Measurements from ENCODE around the gene GPX3.

The GPX3 gene

DNA sequence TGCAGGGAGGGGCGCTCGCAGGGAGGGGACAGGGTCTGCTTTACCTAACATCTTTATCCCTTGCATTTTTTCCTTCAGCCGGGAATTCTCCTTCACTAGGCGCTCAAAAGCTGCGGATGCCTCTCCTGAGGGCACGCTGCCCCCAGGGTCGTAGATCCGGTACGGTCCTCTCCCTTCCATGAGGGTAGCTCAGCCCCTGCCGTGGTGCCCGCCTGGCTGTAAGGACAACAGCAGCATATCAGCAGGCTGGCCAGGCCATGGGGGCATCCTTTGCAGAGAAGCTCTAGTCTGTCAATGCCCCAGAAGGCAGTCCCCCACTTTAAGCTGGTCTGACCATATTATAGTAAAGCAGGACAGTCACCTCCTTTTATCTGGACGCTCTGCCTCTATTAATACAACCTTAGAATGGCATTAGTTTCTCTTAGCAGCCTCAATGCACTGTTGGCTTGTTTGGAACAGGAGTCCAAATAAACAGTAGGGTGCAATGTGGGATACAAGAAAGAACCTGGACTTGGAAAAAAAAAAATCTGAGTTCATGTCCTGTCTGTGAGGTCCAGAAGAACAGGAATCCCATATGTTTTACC is 44.6 kb downstream of the GPX3 start:
- TF ChIP-seq GATA3 (IDR thresholded peaks at IDR 0.05; ENCODE audit: low read depth, low read length) (no peak), GATA2 (IDR thresholded peaks at IDR 0.05; ENCODE audit: low read depth, low read length) (no peak)

DNA sequence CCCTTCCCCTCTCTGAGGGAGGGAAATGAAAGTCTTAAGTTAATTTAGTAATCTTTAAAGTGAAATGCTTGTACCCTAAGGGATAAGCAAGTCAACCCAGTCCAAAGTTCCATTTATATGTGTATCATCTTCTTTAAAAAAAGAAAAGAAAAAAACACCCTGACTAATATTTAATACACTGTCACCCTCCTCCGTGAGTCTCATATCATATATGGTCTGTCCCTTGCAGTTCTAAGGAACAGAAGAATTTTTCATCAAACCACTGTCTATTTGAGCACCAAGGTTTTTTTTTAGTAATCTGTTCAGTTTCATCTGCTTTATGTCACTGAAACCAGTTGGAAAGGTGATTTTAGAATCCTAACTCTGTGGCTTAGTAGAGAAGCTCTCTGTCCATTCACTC is 45.2 kb downstream of the GPX3 start:
- no peak for TF ChIP-seq GATA2 (IDR thresholded peaks at IDR 0.05; ENCODE audit: low read depth, low read length)
- no peak for TF ChIP-seq GATA3 (IDR thresholded peaks at IDR 0.05; ENCODE audit: low read depth, low read length)

DNA sequence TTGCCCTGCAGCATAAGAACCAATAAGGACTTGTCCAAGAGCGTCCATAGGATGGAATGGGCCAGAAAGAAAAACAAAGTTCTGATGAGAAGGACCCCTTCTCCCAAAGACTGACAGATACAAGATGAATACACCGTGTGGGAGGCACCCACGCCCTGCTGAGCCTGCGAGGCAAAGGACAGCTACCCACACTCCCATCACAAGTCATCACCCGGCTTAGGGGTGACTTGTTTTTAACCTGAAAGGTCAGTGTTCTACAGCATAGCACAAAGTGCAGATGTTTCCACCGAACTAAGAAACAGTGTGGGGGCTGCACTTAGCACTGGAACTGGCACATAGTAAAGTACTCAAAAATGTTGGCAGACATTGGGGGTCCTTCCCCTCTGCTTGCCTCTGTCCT is 46.5 kb downstream of the GPX3 start:
- TF ChIP-seq GATA2 (IDR thresholded peaks at IDR 0.05; ENCODE audit: low read depth, low read length) (no peak), GATA3 (IDR thresholded peaks at IDR 0.05; ENCODE audit: low read depth, low read length) (no peak)

DNA sequence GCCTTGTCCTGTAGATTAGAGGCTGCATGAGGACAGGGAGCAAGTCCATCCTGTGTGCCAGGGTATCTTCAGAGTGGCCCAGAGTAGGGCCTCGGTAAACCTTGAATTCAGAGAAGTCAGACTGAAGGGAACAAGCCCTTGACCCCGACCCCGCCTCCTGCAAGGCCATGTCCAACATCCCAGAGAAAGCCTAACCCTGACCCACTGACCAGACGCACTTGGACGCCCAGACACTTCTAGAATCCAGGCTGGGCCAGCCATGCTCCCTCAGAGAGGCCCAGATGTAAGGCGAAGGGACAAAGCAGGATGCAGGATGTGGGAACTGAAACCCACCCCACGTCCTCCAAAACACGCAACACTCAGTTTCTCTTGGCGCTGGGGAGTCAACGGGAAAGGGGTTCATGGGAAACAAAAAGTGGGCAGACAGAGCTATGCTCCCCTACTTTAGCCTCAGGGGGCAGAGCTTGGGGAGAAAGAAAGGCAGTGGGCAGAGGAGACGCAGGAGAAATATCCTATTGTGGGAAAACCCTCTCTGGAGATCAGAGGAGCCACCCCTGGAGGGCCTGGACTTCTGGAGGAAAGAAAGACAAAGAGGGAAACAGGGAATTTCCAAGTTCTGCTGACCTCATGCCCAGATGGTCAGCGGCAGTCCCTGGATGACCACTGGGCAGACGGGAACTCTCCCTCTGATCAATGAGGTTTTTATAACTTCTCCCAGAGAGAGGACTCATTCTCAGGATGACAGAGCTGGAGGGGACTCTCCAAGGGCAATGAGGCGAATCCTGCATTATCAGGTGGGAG is 47.4 kb downstream of the GPX3 start:
- TF ChIP-seq GATA2 (IDR thresholded peaks at IDR 0.05; ENCODE audit: low read depth, low read length) (no peak), GATA3 (IDR thresholded peaks at IDR 0.05; ENCODE audit: low read depth, low read length) (no peak)

DNA sequence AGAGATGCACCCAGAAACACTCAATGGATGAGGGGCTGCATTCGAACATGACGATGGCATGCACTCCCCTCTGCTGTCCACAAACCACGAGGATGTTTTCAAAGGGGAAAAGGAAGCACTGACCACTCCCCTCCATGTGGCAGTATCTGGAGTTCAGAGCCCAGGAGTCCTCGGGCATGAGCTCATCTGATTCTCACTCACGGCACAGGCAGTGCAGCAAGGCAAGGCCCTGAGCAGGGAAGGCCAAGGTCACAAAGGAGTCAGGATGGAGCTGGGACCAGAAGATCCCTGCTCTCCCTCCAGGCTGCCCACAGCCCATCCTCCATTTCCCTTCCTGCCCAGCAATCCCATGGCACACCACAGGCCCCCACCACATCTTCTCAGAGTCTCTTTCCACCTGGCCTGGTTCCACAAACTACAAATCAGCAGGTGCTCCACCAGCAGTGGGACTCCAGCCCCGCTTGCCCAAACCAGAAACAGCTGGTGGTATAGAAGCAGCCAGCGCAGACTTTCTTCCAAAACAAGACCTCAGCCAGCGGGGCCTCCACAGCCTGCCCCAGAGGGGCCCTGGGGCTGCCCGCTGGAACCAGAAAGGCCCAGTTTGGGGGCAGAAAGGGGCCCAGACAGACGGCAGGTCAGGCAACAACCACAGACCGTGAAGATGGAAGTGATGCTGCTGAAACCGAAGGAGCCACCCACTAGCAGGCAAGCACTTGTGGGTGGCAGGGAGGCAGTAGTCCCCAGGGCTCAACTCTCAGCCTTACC is 48.2 kb downstream of the GPX3 start:
- TF ChIP-seq GATA3 (IDR thresholded peaks at IDR 0.05; ENCODE audit: low read depth, low read length) (no peak), GATA2 (IDR thresholded peaks at IDR 0.05; ENCODE audit: low read depth, low read length) (no peak)

DNA sequence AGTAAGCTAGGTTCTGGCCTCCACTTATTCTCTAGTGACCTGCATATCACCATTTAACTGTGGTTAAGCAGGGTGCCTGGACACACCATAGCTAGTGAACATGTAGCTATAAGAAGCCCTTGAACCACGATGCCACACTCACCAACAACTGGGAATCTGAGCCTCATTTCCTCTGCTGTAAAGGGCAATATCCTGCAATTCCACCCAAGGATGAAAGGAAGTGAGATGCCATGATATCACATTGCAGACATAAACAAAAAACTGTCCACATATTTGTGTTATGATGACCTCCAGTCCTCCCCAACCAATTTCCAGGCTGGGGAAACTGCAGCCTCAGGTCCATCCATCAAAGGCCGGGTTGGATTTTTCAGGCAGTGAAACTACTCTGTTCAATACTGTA is 50.1 kb downstream of the GPX3 start:
- no peak for TF ChIP-seq GATA3 (IDR thresholded peaks at IDR 0.05; ENCODE audit: low read depth, low read length)
- no peak for TF ChIP-seq GATA2 (IDR thresholded peaks at IDR 0.05; ENCODE audit: low read depth, low read length)

DNA sequence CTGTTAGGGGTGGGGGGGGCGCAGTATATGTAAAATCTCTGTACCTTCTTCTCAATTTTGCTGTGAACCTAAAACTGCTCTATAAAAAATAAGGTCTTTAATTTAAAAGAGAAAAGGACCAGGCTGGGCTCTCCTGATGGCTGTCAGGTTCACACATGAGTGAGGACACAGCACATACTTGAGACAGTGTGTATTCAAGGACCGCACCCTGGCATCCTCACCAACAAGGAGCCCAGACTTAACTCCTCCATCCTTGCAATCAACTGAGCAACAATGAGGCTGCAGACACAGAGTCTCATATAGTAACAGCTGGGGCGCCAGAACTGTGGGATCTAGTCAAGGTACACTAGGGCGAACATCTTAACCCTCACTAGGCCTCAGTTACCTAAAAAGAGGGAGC is 50.6 kb downstream of the GPX3 start:
- TF ChIP-seq GATA2 (IDR thresholded peaks at IDR 0.05; ENCODE audit: low read depth, low read length) (no peak), GATA3 (IDR thresholded peaks at IDR 0.05; ENCODE audit: low read depth, low read length) (no peak)

DNA sequence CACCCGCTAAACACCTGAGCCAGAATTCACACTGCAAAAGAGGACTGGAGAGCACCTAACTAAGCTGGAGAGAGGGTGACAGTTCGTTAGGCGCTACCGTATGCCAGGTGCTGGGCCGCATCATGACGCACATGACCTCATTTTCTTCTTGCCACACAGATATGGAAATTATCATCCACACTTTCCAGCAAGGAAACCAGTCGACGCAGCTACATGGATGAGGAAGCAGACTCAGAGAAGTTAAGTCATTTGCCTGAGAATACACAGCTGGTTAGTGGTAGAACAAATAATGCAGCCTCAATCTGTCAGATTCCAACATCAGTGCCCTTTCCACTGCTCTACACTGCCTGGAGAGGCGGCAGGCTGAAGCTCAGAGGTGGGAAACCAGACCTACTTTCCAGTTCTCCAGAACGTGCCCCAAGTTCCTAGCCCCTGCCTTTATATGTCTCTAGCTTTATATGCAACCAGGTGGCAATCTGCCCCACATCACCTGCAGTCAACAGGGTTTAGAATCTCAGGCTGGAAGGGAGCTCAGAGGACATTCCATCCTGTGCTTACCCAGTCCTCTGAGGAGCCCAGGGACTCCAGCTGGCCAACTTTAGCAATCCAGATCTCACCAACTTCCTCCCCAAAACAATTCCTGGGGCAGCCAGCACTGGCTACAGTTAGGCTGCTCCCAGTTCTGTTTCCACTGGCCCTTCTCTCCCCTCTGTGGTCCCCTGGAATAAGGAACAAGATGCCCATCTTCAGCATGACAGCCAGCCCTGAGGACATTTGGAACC is 51.6 kb downstream of the GPX3 start:
- TF ChIP-seq GATA2 (IDR thresholded peaks at IDR 0.05; ENCODE audit: low read depth, low read length) (no peak), GATA3 (IDR thresholded peaks at IDR 0.05; ENCODE audit: low read depth, low read length) (no peak)

DNA sequence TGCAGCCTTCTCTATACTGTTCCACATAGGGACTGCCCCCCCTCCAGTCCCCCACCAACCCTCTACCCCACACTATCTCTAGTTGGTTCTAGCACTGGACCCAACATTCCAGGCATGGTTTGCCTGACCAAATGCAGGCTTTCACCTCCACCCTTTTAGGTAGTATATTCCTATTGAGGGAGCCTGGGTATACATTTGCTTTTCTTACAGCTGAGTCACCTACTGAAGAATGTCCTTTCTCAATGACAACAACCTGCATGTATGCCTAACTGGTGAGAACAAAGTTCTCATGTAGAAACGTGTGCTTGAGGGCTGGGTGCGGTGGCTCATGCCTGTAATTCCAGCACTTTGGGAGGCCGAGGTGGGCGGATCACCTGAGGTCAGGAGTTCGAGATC is 52.2 kb downstream of the GPX3 start:
- TF ChIP-seq GATA2 (IDR thresholded peaks at IDR 0.05; ENCODE audit: low read depth, low read length) (no peak), GATA3 (IDR thresholded peaks at IDR 0.05; ENCODE audit: low read depth, low read length) (no peak)

DNA sequence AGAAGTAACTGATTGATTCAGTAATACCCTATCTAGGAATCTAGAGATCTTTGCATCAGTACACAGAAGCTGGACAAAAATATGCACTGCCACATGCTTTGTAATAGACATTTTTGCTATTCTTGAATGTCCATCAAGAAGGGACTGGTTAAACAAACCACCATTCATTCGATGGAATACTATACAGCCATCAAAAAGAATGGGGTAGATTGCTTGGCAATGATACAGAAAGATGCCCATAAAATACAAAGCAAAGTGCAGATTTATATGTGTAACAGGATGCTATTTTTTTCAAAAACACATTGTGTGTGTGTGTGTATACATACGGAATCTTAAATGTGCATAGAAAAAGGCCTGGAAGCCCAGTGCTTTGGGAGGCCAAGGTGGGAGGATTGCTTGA is 52.9 kb downstream of the GPX3 start:
- no peak for TF ChIP-seq GATA3 (IDR thresholded peaks at IDR 0.05; ENCODE audit: low read depth, low read length)
- TF ChIP-seq GATA2 (IDR thresholded peaks at IDR 0.05; ENCODE audit: low read depth, low read length), result no peak

DNA sequence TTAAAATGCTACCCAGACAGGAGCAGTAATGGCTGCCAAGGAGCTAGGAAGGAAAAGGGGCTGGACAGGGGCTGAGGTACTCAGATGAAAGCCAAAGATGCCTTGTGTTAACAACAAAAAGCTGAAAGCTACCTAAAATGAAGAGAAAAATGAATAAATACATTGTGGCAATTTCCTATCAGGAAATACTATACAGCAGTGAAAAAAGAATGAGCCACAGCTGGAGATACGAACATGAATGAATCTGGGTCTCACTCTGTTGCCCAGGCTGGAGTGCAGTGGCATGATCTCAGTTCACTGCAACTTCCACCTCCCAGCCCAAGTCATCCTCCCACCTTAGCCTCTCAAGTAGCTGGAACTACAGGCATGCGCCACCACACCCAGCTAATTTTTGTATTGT is 54.2 kb downstream of the GPX3 start:
- TF ChIP-seq GATA2 (IDR thresholded peaks at IDR 0.05; ENCODE audit: low read depth, low read length), result no peak
- TF ChIP-seq GATA3 (IDR thresholded peaks at IDR 0.05; ENCODE audit: low read depth, low read length), result no peak

DNA sequence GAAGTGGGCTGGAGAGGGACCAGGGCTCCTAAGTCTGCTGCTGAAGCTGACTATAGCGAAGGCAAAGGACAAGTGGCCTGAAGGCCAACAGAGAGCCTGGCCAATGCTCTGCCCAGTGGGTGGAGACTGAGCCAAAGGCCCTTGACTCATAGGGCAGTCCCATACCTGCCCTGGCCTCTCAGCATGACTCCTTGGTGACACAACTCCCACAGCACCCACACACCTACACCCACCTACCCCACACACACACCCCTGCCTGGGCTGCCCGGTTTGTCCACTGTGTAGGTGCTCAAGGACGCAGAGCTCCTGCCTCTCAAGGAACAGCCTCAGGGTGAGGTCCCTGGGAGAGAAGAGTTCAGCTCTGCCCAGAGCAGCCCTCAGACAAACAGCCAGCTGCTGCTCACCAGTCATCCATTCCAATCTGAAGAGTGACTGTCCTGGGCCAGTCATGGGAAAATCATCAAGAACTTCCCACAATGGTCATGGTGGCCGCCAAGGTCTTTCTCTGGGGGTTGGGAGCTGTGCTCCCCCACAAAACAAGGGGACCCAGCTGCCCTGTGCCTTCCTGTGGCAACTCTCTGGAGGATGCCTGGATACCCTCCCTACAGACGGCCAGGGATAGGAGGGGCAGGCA is 55.4 kb downstream of the GPX3 start:
- TF ChIP-seq GATA2 (IDR thresholded peaks at IDR 0.05; ENCODE audit: low read depth, low read length) (no peak), GATA3 (IDR thresholded peaks at IDR 0.05; ENCODE audit: low read depth, low read length) (no peak)

DNA sequence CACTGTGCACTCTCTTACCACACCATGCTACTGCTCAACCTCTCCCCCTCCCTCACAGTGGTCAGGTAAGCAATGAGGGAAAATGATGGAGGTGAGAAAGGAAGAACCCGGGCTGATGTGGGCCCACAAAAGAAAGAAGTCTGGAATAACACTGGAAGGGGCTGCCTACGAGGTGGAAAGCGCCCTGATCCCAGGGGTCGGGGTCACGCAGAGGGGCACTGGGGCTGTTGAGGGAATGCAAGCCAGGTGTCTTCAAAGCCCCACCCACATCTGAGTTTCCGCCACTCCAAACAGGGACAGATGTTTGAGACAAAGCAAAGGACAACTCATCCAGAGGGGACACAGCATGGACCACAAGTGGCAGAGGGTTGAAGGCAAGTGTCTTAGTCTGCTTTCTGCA is 56.2 kb downstream of the GPX3 start:
- TF ChIP-seq GATA3 (IDR thresholded peaks at IDR 0.05; ENCODE audit: low read depth, low read length) (no peak), GATA2 (IDR thresholded peaks at IDR 0.05; ENCODE audit: low read depth, low read length) (no peak)

DNA sequence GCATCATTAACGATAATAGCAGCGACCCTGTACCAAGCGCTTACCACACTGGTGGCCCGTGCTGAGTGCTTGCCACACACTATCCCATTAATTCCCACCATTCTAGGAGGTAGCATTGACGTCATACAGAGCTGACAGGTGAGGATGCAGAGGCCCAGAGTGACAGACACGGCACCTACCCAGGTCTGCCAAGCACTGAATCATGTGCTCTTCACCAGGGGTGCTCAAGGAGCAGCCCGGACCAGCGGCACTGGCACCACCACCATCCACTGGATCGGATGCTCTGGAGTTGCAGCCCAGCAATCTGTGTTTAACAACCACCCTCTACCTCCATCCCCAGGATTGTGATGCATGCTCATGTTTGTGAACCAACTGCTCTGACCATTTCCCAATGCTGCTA is 57.0 kb downstream of the GPX3 start:
- TF ChIP-seq GATA3 (IDR thresholded peaks at IDR 0.05; ENCODE audit: low read depth, low read length) (no peak), GATA2 (IDR thresholded peaks at IDR 0.05; ENCODE audit: low read depth, low read length) (no peak)

Data from SH-SY5Y (cell line).